BLaER1 treated with 17β-estradiol and CSF1 and Interleukin-3, amounts not matched to agents 10 nM and 100 nM (cell line): ENCODE data around the gene RGL2.
"Not testable (repeated sequence)": the region's sequence is repeated elsewhere in the genome, so short reads cannot be mapped to it uniquely, and the experiment has no call there.

Source experiments
- H3K27ac ChIP-seq, 11 experiments: shearing (Covaris generic); formaldehyde crosslinking; 2 replicates each; pipeline ENCODE4 v1.8.1; 2022
- H3K27me3 ChIP-seq, 11 experiments: shearing (Covaris generic); formaldehyde crosslinking; 2 replicates each; pipeline ENCODE4 v1.8.1; 2022
- H3K36me3 ChIP-seq, 11 experiments: shearing (Covaris generic); formaldehyde crosslinking; 2 replicates each; pipeline ENCODE4 v1.8.1; 2022
- H3K4me1 ChIP-seq, 10 experiments: shearing (Covaris generic); formaldehyde crosslinking; 2 replicates each; pipeline ENCODE4 v1.8.1; 2022
- H3K4me2 ChIP-seq, 11 experiments: shearing (Covaris generic); formaldehyde crosslinking; 2 replicates each; pipeline ENCODE4 v1.8.1; 2022
- H3K4me3 ChIP-seq, 10 experiments: shearing (Covaris generic); formaldehyde crosslinking; 2 replicates each; pipeline ENCODE4 v1.8.1; 2022
- H3K9ac ChIP-seq, 11 experiments: shearing (Covaris generic); formaldehyde crosslinking; 2 replicates each; pipeline ENCODE4 v1.8.1; 2022
- H3K9me3 ChIP-seq, 11 experiments: shearing (Covaris generic); formaldehyde crosslinking; replicated peaks in 1 of 11; 2 replicates each; pipeline ENCODE4 v1.8.1; 2022
- H4K20me1 ChIP-seq, 11 experiments: shearing (Covaris generic); formaldehyde crosslinking; 2 replicates each; pipeline ENCODE4 v1.8.1; 2022
- Cebpa-rat ChIP-seq, 11 experiments: shearing (Covaris generic); IDR thresholded peaks; 2 replicates each; pipeline ENCODE4 v1.8.1; 2022

RGL2 gene

GRCh38 chr6:33280539-33280938, 18.2 kb downstream of the RGL2 start:
- peak overlapping the region in 4 of 11 experiments; percentile 7 to 41 (median 25); a peak in 4 of 22 replicates for H3K27ac ChIP-seq
- H3K27me3 ChIP-seq: no peaks in the 10 kb centered on the region
- H3K9ac ChIP-seq: peak overlapping the region; percentile 7 to 83 (median 29); a peak in 14 of 22 replicates
- TF ChIP-seq Cebpa-rat (IDR thresholded peaks at IDR 0.05): no peak
- H3K4me2 ChIP-seq: peak overlapping the region in 10 of 11 experiments; percentile 1 to 99 (median 33); a peak in 11 of 22 replicates
- peaks cover 64 to 90% (median 83%) of the 10 kb centered on the region in 11 experiments for H3K36me3 ChIP-seq
- H4K20me1 ChIP-seq: peaks cover 6 to 94% (median 57%) of the 10 kb centered on the region in 11 experiments; a peak in 21 of 22 replicates
- H3K4me1 ChIP-seq: peaks cover 44 to 61% (median 50%) of the 10 kb centered on the region in 10 experiments
- no peak overlapping the region for H3K4me3 ChIP-seq
- no peaks in the 10 kb centered on the region for H3K9me3 ChIP-seq

GRCh38 chr6:33279971-33280511, 18.7 kb downstream of the RGL2 start:
- Histone ChIP-seq H3K4me1 (peaks cover 49 to 66% (median 55%) of the 10 kb centered on the region in 10 experiments), H3K36me3 (peaks cover 65 to 90% (median 83%) of the 10 kb centered on the region in 11 experiments), H3K27ac (peak overlapping the region in 4 of 11 experiments; percentile 16 to 41 (median 32); a peak in 5 of 22 replicates), H4K20me1 (peaks cover 11 to 94% (median 62%) of the 10 kb centered on the region in 11 experiments; a peak in 21 of 22 replicates), H3K27me3 (no peaks in the 10 kb centered on the region), H3K9ac (peak overlapping the region in 10 of 11 experiments; percentile 12 to 98 (median 34); a peak in 13 of 22 replicates), H3K4me2 (peak overlapping the region; percentile 1 to 99 (median 95); a peak in 12 of 22 replicates), H3K9me3 (no peaks in the 10 kb centered on the region), H3K4me3 (no peak overlapping the region)
- no peak for TF ChIP-seq Cebpa-rat (IDR thresholded peaks at IDR 0.05)

GRCh38 chr6:33279257-33279695, 19.5 kb downstream of the RGL2 start:
- H3K4me1 ChIP-seq: peaks cover 56 to 74% (median 62%) of the 10 kb centered on the region in 10 experiments
- peaks cover 19 to 94% (median 69%) of the 10 kb centered on the region in 11 experiments; a peak in 21 of 22 replicates for H4K20me1 ChIP-seq
- TF ChIP-seq Cebpa-rat (IDR thresholded peaks at IDR 0.05): no peak
- no peaks in the 10 kb centered on the region for H3K9me3 ChIP-seq
- H3K36me3 ChIP-seq: peaks cover 65 to 90% (median 83%) of the 10 kb centered on the region in 11 experiments
- H3K27me3 ChIP-seq: no peaks in the 10 kb centered on the region
- H3K27ac ChIP-seq: peak overlapping the region in 5 of 11 experiments; percentile 15 to 33 (median 29); a peak in 7 of 22 replicates
- peak overlapping the region in 5 of 10 experiments; percentile 4 to 90 (median 69); a peak in 4 of 20 replicates for H3K4me3 ChIP-seq
- peak overlapping the region; percentile 31 to 99 (median 96); a peak in 19 of 22 replicates for H3K4me2 ChIP-seq
- H3K9ac ChIP-seq: peak overlapping the region in 10 of 11 experiments; percentile 17 to 99 (median 94); a peak in 15 of 22 replicates

GRCh38 chr6:33278810-33279209, 19.9 kb downstream of the RGL2 start:
- peak overlapping the region in 4 of 10 experiments; percentile 19 to 90 (median 75); a peak in 5 of 20 replicates for H3K4me3 ChIP-seq
- no peak for TF ChIP-seq Cebpa-rat (IDR thresholded peaks at IDR 0.05)
- peaks cover 23 to 94% (median 74%) of the 10 kb centered on the region in 11 experiments; a peak in 21 of 22 replicates for H4K20me1 ChIP-seq
- H3K27me3 ChIP-seq: no peaks in the 10 kb centered on the region
- H3K4me2 ChIP-seq: peak overlapping the region; percentile 31 to 99 (median 96); a peak in 20 of 22 replicates
- H3K9ac ChIP-seq: peak overlapping the region; percentile 17 to 99 (median 94); a peak in 16 of 22 replicates
- H3K9me3 ChIP-seq: no peaks in the 10 kb centered on the region
- peak overlapping the region in 4 of 11 experiments; percentile 15 to 85 (median 27); a peak in 3 of 22 replicates for H3K27ac ChIP-seq
- peaks cover 65 to 90% (median 83%) of the 10 kb centered on the region in 11 experiments for H3K36me3 ChIP-seq
- H3K4me1 ChIP-seq: peaks cover 61 to 78% (median 67%) of the 10 kb centered on the region in 10 experiments

- Histone ChIP-seq H3K4me3 (peak overlapping the region; percentile 69 to 92 (median 86); a peak in 16 of 20 replicates), H4K20me1 (peaks cover 28 to 94% (median 78%) of the 10 kb centered on the region in 11 experiments; a peak in 21 of 22 replicates), H3K27me3 (no peaks in the 10 kb centered on the region), H3K9ac (peak overlapping the region; percentile 83 to 99 (median 95); a peak in 20 of 22 replicates), H3K27ac (peak overlapping the region in 8 of 11 experiments; percentile 78 to 99 (median 86); a peak in 11 of 22 replicates), H3K36me3 (peaks cover 65 to 90% (median 83%) of the 10 kb centered on the region in 11 experiments), H3K4me2 (peak overlapping the region; percentile 90 to 99 (median 97)), H3K4me1 (peaks cover 65 to 83% (median 71%) of the 10 kb centered on the region in 10 experiments), H3K9me3 (no peaks in the 10 kb centered on the region)
- TF ChIP-seq Cebpa-rat (IDR thresholded peaks at IDR 0.05): no peak
Measured at GRCh38 chr6:33278392-33278741, 20.4 kb downstream of the RGL2 start.

- peak overlapping the region; percentile 78 to 99 (median 84) for H3K27ac ChIP-seq
- H3K4me3 ChIP-seq: peak overlapping the region; percentile 69 to 92 (median 86)
- no peaks in the 10 kb centered on the region for H3K27me3 ChIP-seq
- peaks cover 71 to 88% (median 77%) of the 10 kb centered on the region in 10 experiments for H3K4me1 ChIP-seq
- peaks cover 65 to 90% (median 83%) of the 10 kb centered on the region in 11 experiments for H3K36me3 ChIP-seq
- no peak for TF ChIP-seq Cebpa-rat (IDR thresholded peaks at IDR 0.05)
- peak overlapping the region; percentile 90 to 99 (median 97) for H3K4me2 ChIP-seq
- no peaks in the 10 kb centered on the region for H3K9me3 ChIP-seq
- H4K20me1 ChIP-seq: peaks cover 33 to 96% (median 84%) of the 10 kb centered on the region in 11 experiments; a peak in 21 of 22 replicates
- H3K9ac ChIP-seq: peak overlapping the region; percentile 83 to 99 (median 95)
Measured at GRCh38 chr6:33277663-33278391, 20.9 kb downstream of the RGL2 start.

- Histone ChIP-seq H4K20me1 (peaks cover 35 to 95% (median 84%) of the 10 kb centered on the region in 11 experiments; a peak in 21 of 22 replicates), H3K4me3 (peak within 1 kb of the TSS; percentile 69 to 92 (median 86)), H3K36me3 (peaks cover 59 to 87% (median 80%) of the 10 kb centered on the region in 11 experiments), H3K9me3 (no peaks in the 10 kb centered on the region), H3K4me2 (peak within 1 kb of the TSS; percentile 90 to 99 (median 97)), H3K27ac (peak within 1 kb of the TSS; percentile 78 to 99 (median 84)), H3K4me1 (peaks cover 71 to 88% (median 77%) of the 10 kb centered on the region in 10 experiments), H3K9ac (peak within 1 kb of the TSS; percentile 83 to 99 (median 95)), H3K27me3 (no peaks in the 10 kb centered on the region)
- TF ChIP-seq Cebpa-rat (IDR thresholded peaks at IDR 0.05): no peak
Measured at GRCh38 chr6:33276864-33277662, 21.7 kb downstream of the RGL2 start, which contains the start of gene B3GALT4. Gene B3GALT4, plus strand, starts transcription at chr6:33277123. Its CDS starts 297 bp downstream, at chr6:33277420.

GRCh38 chr6:33276581-33276863, 22.2 kb downstream of the RGL2 start:
- H3K36me3 ChIP-seq: peaks cover 58 to 81% (median 74%) of the 10 kb centered on the region in 11 experiments
- peaks cover 35 to 89% (median 79%) of the 10 kb centered on the region in 11 experiments; a peak in 21 of 22 replicates for H4K20me1 ChIP-seq
- H3K4me2 ChIP-seq: peak overlapping the region; percentile 90 to 99 (median 97)
- no peaks in the 10 kb centered on the region for H3K27me3 ChIP-seq
- peaks cover 71 to 82% (median 77%) of the 10 kb centered on the region in 10 experiments for H3K4me1 ChIP-seq
- no peaks in the 10 kb centered on the region for H3K9me3 ChIP-seq
- H3K4me3 ChIP-seq: peak overlapping the region; percentile 69 to 92 (median 86)
- H3K27ac ChIP-seq: peak overlapping the region; percentile 78 to 99 (median 84)
- H3K9ac ChIP-seq: peak overlapping the region; percentile 83 to 99 (median 95)
- TF ChIP-seq Cebpa-rat (IDR thresholded peaks at IDR 0.05): no peak

- peak overlapping the region; percentile 91 to 99 (median 95) for H3K9ac ChIP-seq
- H3K4me2 ChIP-seq: peak overlapping the region; percentile 90 to 99 (median 97)
- H3K4me3 ChIP-seq: peak overlapping the region; percentile 69 to 92 (median 86)
- H4K20me1 ChIP-seq: peaks cover 35 to 84% (median 75%) of the 10 kb centered on the region in 11 experiments; a peak in 21 of 22 replicates
- peaks cover 72 to 78% (median 75%) of the 10 kb centered on the region in 10 experiments for H3K4me1 ChIP-seq
- peaks cover 58 to 76% (median 69%) of the 10 kb centered on the region in 11 experiments for H3K36me3 ChIP-seq
- not testable (repeated sequence) for H3K9me3 ChIP-seq, H3K27me3 ChIP-seq
- peak overlapping the region in 10 of 11 experiments; percentile 78 to 99 (median 86); a peak in 18 of 22 replicates for H3K27ac ChIP-seq
Measured at GRCh38 chr6:33275795-33276580, 22.8 kb downstream of the RGL2 start.
